Neuronal stem cell (in vitro differentiated cells): Measurements from ENCODE around the gene TMEM201.
A peak's percentile ranks its signal among the peaks of the same experiment; 100 is the strongest.

Experiments
- DNase-seq: peaks from one replicate; pipeline ENCODE4 v3.0.0-alpha.2; 2013; ENCODE audit warnings: low spot score
- H2AFZ ChIP-seq: one replicate; pipeline ENCODE4 v1.6.1; 2013; ENCODE audit warnings: mild to moderate bottlenecking, low read length, inconsistent platforms
- H2AK5ac ChIP-seq: 2 replicates; pipeline ENCODE4 v1.6.1; 2013; ENCODE audit warnings: low read depth, mild to moderate bottlenecking, inconsistent platforms, low read length, moderate library complexity, mixed read lengths
- H2BK120ac ChIP-seq: 2 replicates; pipeline ENCODE4 v1.6.1; 2013; ENCODE audit warnings: low read depth, mild to moderate bottlenecking, inconsistent platforms, low read length, moderate library complexity, mixed read lengths
- H2BK12ac ChIP-seq: one replicate; pipeline ENCODE4 v1.6.1; 2013; ENCODE audit warnings: low read length, inconsistent platforms
- H2BK15ac ChIP-seq: 2 replicates; pipeline ENCODE4 v1.6.1; 2013; ENCODE audit warnings: mild to moderate bottlenecking, low read length, inconsistent platforms, mixed read lengths
- H2BK5ac ChIP-seq: one replicate; pipeline ENCODE4 v1.6.1; 2013; ENCODE audit warnings: inconsistent platforms, mild to moderate bottlenecking, low read length, moderate library complexity
- H3K14ac ChIP-seq: one replicate; pipeline ENCODE4 v1.6.1; 2013; ENCODE audit warnings: low read length, inconsistent platforms
- H3K18ac ChIP-seq: 2 replicates; pipeline ENCODE4 v1.6.1; 2013; ENCODE audit warnings: low read length, inconsistent platforms
- H3K23ac ChIP-seq: 2 replicates; pipeline ENCODE4 v1.6.1; 2013; ENCODE audit warnings: low read depth, mild to moderate bottlenecking, mixed read lengths, low read length, inconsistent platforms; ENCODE audit not compliant: poor library complexity
- H3K27ac ChIP-seq: replicated peaks from 3 replicates; pipeline ENCODE4 v1.5.1; 2013; ENCODE audit warnings: low read length, inconsistent platforms
- H3K27me3 ChIP-seq, 3 experiments: 2 replicates each; pipeline ENCODE4 v1.6.1; 2013; ENCODE audit warnings: low read length in 3 of 3, mild to moderate bottlenecking in 2 of 3, inconsistent platforms in 1 of 3, low read depth in 1 of 3, mixed read lengths in 1 of 3, moderate library complexity in 1 of 3; ENCODE audit not compliant: control insufficient read depth in 3 of 3, insufficient read depth in 3 of 3
- H3K36me3 ChIP-seq, 2 donors: replicated peaks in 1 of 2; 2 replicates each; pipeline ENCODE4 v1.6.1; 2013; ENCODE audit warnings: low read length in 2 of 2; ENCODE audit not compliant: control insufficient read depth in 2 of 2, insufficient read depth in 2 of 2
- H3K4ac ChIP-seq: 2 replicates; pipeline ENCODE4 v1.6.1; 2013; ENCODE audit warnings: inconsistent platforms, mild to moderate bottlenecking, low read length, moderate library complexity
- H3K4me1 ChIP-seq, 2 donors: 1 replicate in 1 of 2; 2 replicates in 1 of 2; pipeline ENCODE4 v1.6.1; 2013; ENCODE audit warnings: low read length in 2 of 2, low read depth in 1 of 2; ENCODE audit not compliant: control insufficient read depth in 2 of 2, insufficient read depth in 1 of 2
- H3K4me2 ChIP-seq: one replicate; pipeline ENCODE4 v1.6.1; 2013; ENCODE audit warnings: mild to moderate bottlenecking, low read length, inconsistent platforms; ENCODE audit not compliant: insufficient read depth, poor library complexity, severe bottlenecking
- H3K4me3 ChIP-seq, 2 donors: 2 replicates each; pipeline ENCODE4 v1.5.1; 2013; ENCODE audit warnings: low read length in 2 of 2, mild to moderate bottlenecking in 2 of 2, inconsistent platforms in 1 of 2, moderate library complexity in 1 of 2
- H3K79me1 ChIP-seq: one replicate; pipeline ENCODE4 v1.6.1; 2013; ENCODE audit warnings: low read depth, mild to moderate bottlenecking, inconsistent platforms, low read length, moderate library complexity
- H3K9ac ChIP-seq: one replicate; pipeline ENCODE4 v1.6.1; 2013; ENCODE audit warnings: mild to moderate bottlenecking, low read depth, low read length, inconsistent platforms; ENCODE audit not compliant: poor library complexity
- H3K9me3 ChIP-seq, 2 donors: replicated peaks in 1 of 2; 2 replicates each; pipeline versions ENCODE3 to v1.6.1; 2013; ENCODE audit warnings: low read length in 2 of 2, mild to moderate bottlenecking in 2 of 2, inconsistent platforms in 1 of 2, low read depth in 1 of 2, mixed read lengths in 1 of 2, moderate library complexity in 1 of 2; ENCODE audit not compliant: control insufficient read depth in 2 of 2, insufficient read depth in 1 of 2
- H4K8ac ChIP-seq: one replicate; pipeline ENCODE4 v1.6.1; 2013; ENCODE audit warnings: low read depth, mild to moderate bottlenecking, inconsistent platforms, low read length, moderate library complexity
- H4K91ac ChIP-seq: one replicate; pipeline ENCODE4 v1.6.1; 2013; ENCODE audit warnings: low read length, low read depth, mild to moderate bottlenecking, inconsistent platforms; ENCODE audit not compliant: poor library complexity
- WGBS, 2 donors: extraction: QIAGEN DNeasy Blood & Tissue Kit; methylation state at CpG; one replicate each; pipeline ENCODE4 v1.1.7; 2013; ENCODE audit warnings: missing lambda C conversion rate in 2 of 2, mixed read lengths in 1 of 2; ENCODE audit not compliant: insufficient read length in 2 of 2, insufficient replicate concordance in 1 of 2; ENCODE audit errors: extremely low coverage in 2 of 2; 5-methylcytosine and 5-hydroxymethylcytosine counted together

The TMEM201 gene

DNA sequence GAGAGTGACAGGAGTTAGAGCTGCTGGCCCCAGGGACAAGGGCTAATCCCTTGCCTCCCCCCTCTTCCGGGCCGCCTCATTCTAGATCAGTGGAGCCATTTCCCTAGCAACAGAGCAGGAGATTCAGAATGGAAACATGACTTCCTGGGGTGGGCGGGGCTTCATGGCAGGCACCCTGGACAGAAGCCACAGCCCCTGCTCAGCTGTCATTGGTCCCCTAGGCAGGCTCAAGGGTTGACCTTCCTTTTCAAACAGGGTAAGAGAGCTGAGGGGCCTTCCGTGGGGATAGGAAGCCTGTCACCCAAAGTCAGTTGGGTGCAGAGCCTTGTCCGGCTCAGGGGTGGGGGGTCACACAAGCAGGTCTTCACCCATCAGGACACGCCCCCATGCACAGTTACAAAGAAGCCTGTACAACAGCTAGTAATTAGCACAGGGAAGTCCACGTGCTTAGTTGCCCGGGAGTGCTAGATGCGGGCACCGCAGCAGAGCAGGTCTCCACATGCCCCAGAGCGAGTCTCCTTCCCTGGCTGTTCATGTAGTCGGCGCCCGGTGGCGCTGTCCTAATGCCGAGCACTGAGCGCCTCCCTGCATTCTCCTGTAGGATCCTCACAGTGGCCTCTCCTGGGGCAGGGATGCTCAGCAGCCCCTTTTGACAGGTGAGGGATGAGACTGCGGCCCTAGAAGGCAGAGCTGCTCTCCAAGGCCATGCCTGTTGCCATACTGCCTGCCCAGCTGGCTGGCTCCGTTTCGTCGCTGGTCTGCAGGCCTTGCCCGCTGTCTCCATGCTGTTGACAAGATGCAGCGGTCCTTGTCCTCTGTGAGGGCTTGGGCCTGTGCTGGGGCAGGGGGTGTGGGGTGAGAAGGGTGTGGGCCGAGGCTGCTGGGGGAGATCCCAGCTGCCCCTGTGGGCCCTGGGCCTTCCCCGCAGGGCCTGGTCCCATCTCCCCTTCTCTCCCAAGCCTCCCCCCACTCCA, 5.1 kb downstream of the TMEM201 start:
- H3K18ac ChIP-seq = peak overlapping the region; percentile 15
- peak overlapping the region; percentile 9 for H3K14ac ChIP-seq
- H3K27ac ChIP-seq = peak overlapping the region; percentile 68
- H2AFZ ChIP-seq = no peak overlapping the region
- peak overlapping the region; percentile 83 for H3K9ac ChIP-seq
- H3K27me3 ChIP-seq = no peaks in the 10 kb centered on the region
- DNase-seq = peak; percentile 93
- H3K23ac ChIP-seq = peak overlapping the region; percentile 86
- no peak overlapping the region for H3K4ac ChIP-seq
- H4K91ac ChIP-seq = no peak overlapping the region
- no peak overlapping the region for H4K8ac ChIP-seq
- H2BK120ac ChIP-seq = no peak overlapping the region
- WGBS, 2 donors = no CpG with 5 or more reads among the region's 25 CpGs
- H2AK5ac ChIP-seq = peak overlapping the region; percentile 91
- H2BK15ac ChIP-seq = peak overlapping the region; percentile 99
- peak overlapping the region in 1 of 2 donors; percentile 10 for H3K4me3 ChIP-seq
- H3K4me2 ChIP-seq = peak overlapping the region; percentile 60
- H3K9me3 ChIP-seq = no peaks in the 10 kb centered on the region
- H3K36me3 ChIP-seq = peaks cover 15 to 45% of the 10 kb centered on the region in 2 donors
- peaks cover 50 to 53% of the 10 kb centered on the region in 2 donors for H3K4me1 ChIP-seq
- peaks cover 59% of the 10 kb centered on the region for H3K79me1 ChIP-seq
- peak overlapping the region; percentile 97 for H2BK5ac ChIP-seq
- H2BK12ac ChIP-seq = peak overlapping the region; percentile 99

DNA sequence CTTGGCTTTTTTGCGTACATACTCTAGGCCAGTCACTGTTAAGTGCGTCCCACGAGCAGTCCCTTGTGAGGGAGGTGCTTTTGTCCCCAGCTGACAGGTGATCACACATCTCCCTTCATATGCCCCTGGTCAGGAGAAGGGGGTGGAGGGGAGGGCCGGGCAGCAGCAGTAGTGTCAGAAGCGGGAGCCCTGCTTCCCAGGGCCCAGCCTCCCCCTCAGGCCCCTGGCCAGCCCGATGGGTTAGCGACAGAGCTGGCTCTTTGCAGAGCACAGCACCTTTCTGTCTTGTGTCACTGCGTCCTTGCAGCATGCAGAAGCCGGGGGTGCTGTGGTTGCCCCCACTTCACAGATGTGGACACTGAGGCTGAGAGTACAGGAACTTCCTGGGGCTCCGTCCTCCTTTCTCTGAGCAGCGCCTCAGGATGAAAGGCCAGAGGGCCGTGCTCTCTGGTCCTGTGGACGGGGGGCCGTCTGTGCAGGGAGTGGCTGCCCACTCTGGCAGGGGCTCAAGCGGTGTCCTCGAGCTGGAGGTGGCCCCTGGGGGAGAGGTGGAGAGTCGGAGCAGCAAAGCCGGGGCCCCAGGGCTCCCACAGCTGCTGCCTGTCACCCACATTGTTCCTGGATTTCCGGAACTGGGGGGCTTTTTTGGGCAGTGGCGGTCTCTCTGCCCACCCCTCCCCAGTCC, 5.9 kb downstream of the TMEM201 start:
- peaks cover 48 to 53% of the 10 kb centered on the region in 2 donors for H3K4me1 ChIP-seq
- H4K8ac ChIP-seq = no peak overlapping the region
- WGBS, 2 donors = no CpG with 5 or more reads among the region's 20 CpGs
- H3K23ac ChIP-seq = peak overlapping the region; percentile 86
- peaks cover 15 to 45% of the 10 kb centered on the region in 2 donors for H3K36me3 ChIP-seq
- peak overlapping the region; percentile 47 for H3K14ac ChIP-seq
- H3K18ac ChIP-seq = peak overlapping the region; percentile 15
- no peak overlapping the region for H2BK120ac ChIP-seq
- H3K4me2 ChIP-seq = peak overlapping the region; percentile 18
- peaks cover 55% of the 10 kb centered on the region for H3K79me1 ChIP-seq
- H3K9me3 ChIP-seq = no peaks in the 10 kb centered on the region
- no peaks in the 10 kb centered on the region for H3K27me3 ChIP-seq
- H3K9ac ChIP-seq = no peak overlapping the region
- peak overlapping the region; percentile 99 for H2BK12ac ChIP-seq
- H3K27ac ChIP-seq = peak overlapping the region; percentile 68
- no peak overlapping the region for H3K4me3 ChIP-seq
- H2AFZ ChIP-seq = no peak overlapping the region
- H2BK5ac ChIP-seq = peak overlapping the region; percentile 97
- peak overlapping the region; percentile 91 for H2AK5ac ChIP-seq
- no peak overlapping the region for H4K91ac ChIP-seq
- H2BK15ac ChIP-seq = peak overlapping the region; percentile 99
- H3K4ac ChIP-seq = no peak overlapping the region
- DNase-seq = no peak

DNA sequence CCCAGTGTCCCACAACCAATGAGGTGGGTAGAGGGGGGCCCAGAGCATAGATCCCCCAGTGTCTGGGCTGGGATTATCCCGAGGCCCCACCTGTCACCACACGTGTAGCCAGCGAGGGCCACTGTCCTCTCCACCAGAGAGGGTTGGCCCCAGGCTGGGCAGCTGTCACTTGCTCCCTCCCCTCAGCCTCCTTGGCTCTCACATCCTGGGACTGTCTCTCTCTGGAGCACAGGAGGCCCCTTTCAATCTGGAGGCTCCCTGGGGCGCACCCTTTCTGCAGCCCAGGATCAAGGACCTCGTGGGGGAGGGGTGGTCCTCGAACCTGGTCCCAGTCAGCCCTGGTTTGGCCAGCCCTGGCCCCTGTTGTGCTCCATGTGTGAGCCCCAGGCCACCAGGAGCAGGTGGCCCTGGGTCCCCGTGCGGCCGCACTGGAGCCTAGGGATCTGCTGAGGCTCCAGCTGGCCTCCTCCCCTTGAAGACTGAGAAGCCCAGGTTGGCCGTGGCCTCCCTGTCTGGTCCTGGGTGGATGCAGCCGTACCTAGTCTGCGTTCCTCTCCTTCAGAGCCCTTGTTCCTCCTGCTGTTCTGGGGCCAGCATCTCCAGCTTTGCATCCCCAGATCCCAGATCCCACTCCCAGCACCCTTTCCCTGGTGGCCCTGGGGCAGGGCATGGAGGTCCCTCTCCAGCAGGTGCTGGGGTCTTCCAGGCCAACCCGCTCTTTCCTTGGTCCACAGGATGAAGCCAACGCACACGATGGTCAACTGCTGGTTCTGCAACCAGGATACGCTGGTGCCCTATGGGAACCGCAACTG, 6.7 kb downstream of the TMEM201 start:
- no peaks in the 10 kb centered on the region for H3K9me3 ChIP-seq
- peak overlapping the region; percentile 91 for H2AK5ac ChIP-seq
- no peak overlapping the region for H3K27ac ChIP-seq
- peak overlapping the region; percentile 62 for H3K18ac ChIP-seq
- no peak overlapping the region for H4K8ac ChIP-seq
- H2BK15ac ChIP-seq = no peak overlapping the region
- no peak overlapping the region for H3K4me2 ChIP-seq
- H2BK5ac ChIP-seq = peak overlapping the region; percentile 97
- no peak overlapping the region for H3K4me3 ChIP-seq
- no peak overlapping the region for H3K23ac ChIP-seq
- H3K4me1 ChIP-seq = peaks cover 41 to 46% of the 10 kb centered on the region in 2 donors
- no peak overlapping the region for H2BK12ac ChIP-seq
- peak overlapping the region; percentile 17 for H3K14ac ChIP-seq
- H4K91ac ChIP-seq = no peak overlapping the region
- peaks cover 20 to 46% of the 10 kb centered on the region in 2 donors for H3K36me3 ChIP-seq
- H3K27me3 ChIP-seq = no peaks in the 10 kb centered on the region
- no peak overlapping the region for H2BK120ac ChIP-seq
- WGBS, 2 donors = no CpG with 5 or more reads among the region's 17 CpGs
- no peak overlapping the region for H3K9ac ChIP-seq
- no peak overlapping the region for H3K4ac ChIP-seq
- peaks cover 48% of the 10 kb centered on the region for H3K79me1 ChIP-seq
- no peak overlapping the region for H2AFZ ChIP-seq
- DNase-seq = no peak
